ENCODE measurements around the gene SLC30A2. TPM values are rescaled to one million over a fixed set of nuclear protein-coding genes. Genes with fewer than 3 reads are reported as not detected.

Gene SLC30A2
- total RNA-seq, 1 experiment from 2014 or later, result 0.35 TPM

DNA sequence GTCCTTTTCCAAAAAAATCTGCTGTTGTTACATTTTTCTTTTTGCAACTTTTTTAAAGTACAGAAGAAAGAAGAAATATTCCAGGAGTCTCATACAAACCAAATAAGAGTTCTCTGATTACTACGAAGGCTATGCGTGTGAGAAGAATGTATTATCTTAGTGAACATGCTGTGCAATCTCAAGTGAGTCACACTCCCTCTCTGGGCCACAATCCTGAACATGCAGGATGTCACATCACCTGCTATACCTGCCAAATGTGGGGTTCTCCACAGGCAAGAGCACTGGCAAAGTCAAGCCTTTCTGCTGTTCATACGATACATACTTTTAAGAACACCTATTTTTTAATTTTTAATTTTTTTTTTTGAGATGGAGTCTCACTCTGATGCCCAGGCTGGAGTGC lies 43.2 kb upstream of the SLC30A2 start:
- Histone ChIP-seq H3K56ac (ENCODE audit: insufficient read length, low read depth, low read length) (no peak overlapping the region), H2BK12ac (ENCODE audit: insufficient read length, low read depth, low read length) (no peak overlapping the region), H3K9ac (ENCODE audit: extremely low read depth, insufficient read length, low read length) (no peak overlapping the region), H2BK20ac (ENCODE audit: low read depth, low read length, poor library complexity, severe bottlenecking) (no peak overlapping the region), H3K9me3 (ENCODE audit: control insufficient read depth, low read depth, low read length) (no peaks in the 10 kb centered on the region), H3K4me1 (ENCODE audit: insufficient read depth, low read length) (no peaks in the 10 kb centered on the region; the same call in 1 of the 2 replicates), H4K5ac (ENCODE audit: insufficient read length, low read depth, low read length) (no peak overlapping the region), H2BK120ac (ENCODE audit: low read depth, low read length, poor library complexity, severe bottlenecking) (no peak overlapping the region), H2AFZ (ENCODE audit: low read length) (no peak overlapping the region), H3K14ac (ENCODE audit: insufficient read depth, low read length) (no peak overlapping the region), H4K20me1 (ENCODE audit: control insufficient read depth, insufficient read depth, insufficient read length) (no peaks in the 10 kb centered on the region), H3K4ac (ENCODE audit: low read depth, low read length) (no peak overlapping the region), H2AK5ac (ENCODE audit: insufficient read length, low read length) (no peak overlapping the region), H3K27ac (ENCODE audit: insufficient read length, low read depth, low read length) (no peak overlapping the region), H3K23me2 (ENCODE audit: insufficient read length, low read depth, low read length, poor library complexity, severe bottlenecking) (no peaks in the 10 kb centered on the region), H2BK15ac (ENCODE audit: low read depth, low read length) (no peak overlapping the region), H3K79me1 (ENCODE audit: insufficient read depth, low read depth, low read length, poor library complexity, severe bottlenecking) (no peaks in the 10 kb centered on the region), H4K8ac (replicated peaks; ENCODE audit: insufficient read length, low read depth, low read length) (no peak overlapping the region), H3K79me2 (ENCODE audit: insufficient read depth, low read length) (no peaks in the 10 kb centered on the region), H2BK5ac (ENCODE audit: insufficient read length, low read length) (no peak overlapping the region), H3K23ac (ENCODE audit: insufficient read length, low read depth, low read length) (no peak overlapping the region), H3K4me2 (ENCODE audit: insufficient read depth, insufficient read length, low read length) (no peak overlapping the region), H3K18ac (ENCODE audit: insufficient read length, low read depth, low read length) (no peak overlapping the region), H3T11ph (ENCODE audit: low read length) (no peak overlapping the region), H4K91ac (ENCODE audit: insufficient read length, low read depth, low read length) (no peak overlapping the region), H3K27me3 (ENCODE audit: insufficient read depth, low read length) (no peaks in the 10 kb centered on the region)
- peaks cover 30% of the 10 kb centered on the region for H3K27me3 Mint-ChIP-seq (ENCODE audit: low read depth)
- TF ChIP-seq, protein P1, sequence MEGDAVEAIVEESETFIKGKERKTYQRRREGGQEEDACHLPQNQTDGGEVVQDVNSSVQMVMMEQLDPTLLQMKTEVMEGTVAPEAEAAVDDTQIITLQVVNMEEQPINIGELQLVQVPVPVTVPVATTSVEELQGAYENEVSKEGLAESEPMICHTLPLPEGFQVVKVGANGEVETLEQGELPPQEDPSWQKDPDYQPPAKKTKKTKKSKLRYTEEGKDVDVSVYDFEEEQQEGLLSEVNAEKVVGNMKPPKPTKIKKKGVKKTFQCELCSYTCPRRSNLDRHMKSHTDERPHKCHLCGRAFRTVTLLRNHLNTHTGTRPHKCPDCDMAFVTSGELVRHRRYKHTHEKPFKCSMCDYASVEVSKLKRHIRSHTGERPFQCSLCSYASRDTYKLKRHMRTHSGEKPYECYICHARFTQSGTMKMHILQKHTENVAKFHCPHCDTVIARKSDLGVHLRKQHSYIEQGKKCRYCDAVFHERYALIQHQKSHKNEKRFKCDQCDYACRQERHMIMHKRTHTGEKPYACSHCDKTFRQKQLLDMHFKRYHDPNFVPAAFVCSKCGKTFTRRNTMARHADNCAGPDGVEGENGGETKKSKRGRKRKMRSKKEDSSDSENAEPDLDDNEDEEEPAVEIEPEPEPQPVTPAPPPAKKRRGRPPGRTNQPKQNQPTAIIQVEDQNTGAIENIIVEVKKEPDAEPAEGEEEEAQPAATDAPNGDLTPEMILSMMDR (conservative IDR thresholded peaks at IDR 0.05), result no peak
- no peak overlapping the region for H3K27ac Mint-ChIP-seq
- no CpG with 5 or more reads among the region's 3 CpGs for WGBS (ENCODE audit: extremely low coverage, insufficient read length, low lambda C conversion rate)
- H3K36me3 Mint-ChIP-seq (ENCODE audit: insufficient read depth in 1 of 3, low read depth in 3 of 3), result no peaks in the 10 kb centered on the region
- H3K9me3 Mint-ChIP-seq, result peaks cover 0 to 3% of the 10 kb centered on the region in 2 experiments; a peak in 1 of 5 replicates
- H3K4me3 Mint-ChIP-seq, result no peak overlapping the region
- H3K4me1 Mint-ChIP-seq, result peaks cover 16 to 21% of the 10 kb centered on the region in 2 experiments
- no peak for DNase-seq
